Fibroblast of lung (primary cell): ENCODE data around the gene WTAP.

Source experiments
- EZH2 ChIP-seq: IDR thresholded peaks from 2 replicates; pipeline ENCODE4 v1.5.1; 2012; ENCODE audit warnings: low read length, control low read depth, mild to moderate bottlenecking; ENCODE audit errors: missing control alignments
- TF ChIP-seq, protein P1 (sequence below), 2 donors: IDR thresholded peaks in 1 of 2; conservative IDR thresholded peaks in 1 of 2; 1 replicate in 1 of 2; 2 replicates in 1 of 2; pipeline ENCODE4 v1.5.1; 2011 to 2012; ENCODE audit warnings: low read length in 2 of 2, control low read depth in 1 of 2, inconsistent platforms in 1 of 2, low read depth in 1 of 2, mild to moderate bottlenecking in 1 of 2

DNA sequence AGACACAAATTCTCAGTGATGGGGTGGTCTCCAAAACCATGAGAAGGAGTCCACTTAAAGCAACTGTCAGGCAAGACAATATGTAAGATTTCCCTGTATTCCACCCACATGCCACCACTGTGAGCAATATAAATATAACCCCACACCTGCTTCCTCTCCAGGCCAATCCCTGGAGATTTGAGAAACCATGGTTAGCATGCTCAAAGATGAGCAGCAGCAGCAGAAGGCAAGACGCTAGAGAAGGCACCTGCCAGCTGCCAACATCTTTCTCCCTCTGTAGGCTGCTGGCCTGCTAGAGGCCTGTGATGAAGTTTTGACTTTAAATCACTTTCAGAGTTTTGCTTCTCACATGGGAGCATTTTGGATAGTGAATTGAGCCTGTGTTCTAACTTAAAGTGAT, 26.3 kb upstream of the WTAP start:
- TF ChIP-seq, protein P1, sequence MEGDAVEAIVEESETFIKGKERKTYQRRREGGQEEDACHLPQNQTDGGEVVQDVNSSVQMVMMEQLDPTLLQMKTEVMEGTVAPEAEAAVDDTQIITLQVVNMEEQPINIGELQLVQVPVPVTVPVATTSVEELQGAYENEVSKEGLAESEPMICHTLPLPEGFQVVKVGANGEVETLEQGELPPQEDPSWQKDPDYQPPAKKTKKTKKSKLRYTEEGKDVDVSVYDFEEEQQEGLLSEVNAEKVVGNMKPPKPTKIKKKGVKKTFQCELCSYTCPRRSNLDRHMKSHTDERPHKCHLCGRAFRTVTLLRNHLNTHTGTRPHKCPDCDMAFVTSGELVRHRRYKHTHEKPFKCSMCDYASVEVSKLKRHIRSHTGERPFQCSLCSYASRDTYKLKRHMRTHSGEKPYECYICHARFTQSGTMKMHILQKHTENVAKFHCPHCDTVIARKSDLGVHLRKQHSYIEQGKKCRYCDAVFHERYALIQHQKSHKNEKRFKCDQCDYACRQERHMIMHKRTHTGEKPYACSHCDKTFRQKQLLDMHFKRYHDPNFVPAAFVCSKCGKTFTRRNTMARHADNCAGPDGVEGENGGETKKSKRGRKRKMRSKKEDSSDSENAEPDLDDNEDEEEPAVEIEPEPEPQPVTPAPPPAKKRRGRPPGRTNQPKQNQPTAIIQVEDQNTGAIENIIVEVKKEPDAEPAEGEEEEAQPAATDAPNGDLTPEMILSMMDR (conservative IDR thresholded peaks at IDR 0.05 in 1 of 2, IDR thresholded peaks at IDR 0.05 in 1 of 2; ENCODE audit: low read depth in 1 of 2, low read length in 2 of 2): no peak
- TF ChIP-seq EZH2: no peak
